Ovary (tissue), 3 donors: ENCODE measurements around the gene KAT6B.

Experiments used
- EP300 ChIP-seq: sonication (generic); formaldehyde crosslinking; IDR thresholded peaks from one replicate; pipeline ENCODE4 v1.6.1; 2017; ENCODE audit warnings: antibody characterized with exemption
- POLR2A ChIP-seq: fragments of 450-650 bp; IDR thresholded peaks from one replicate; pipeline ENCODE4 v1.6.1; 2017; ENCODE audit warnings: antibody characterized with exemption, mild to moderate bottlenecking, moderate library complexity
- TF ChIP-seq, protein P1 (sequence below), 3 donors: fragments of 450-650 bp in 2 of 3; fragments of 200-600 bp in 1 of 3; IDR thresholded peaks; one replicate each; pipeline versions ENCODE4 v1.5.1 to v1.8.0; 2016 to 2022; ENCODE audit warnings: antibody characterized with exemption in 3 of 3, mild to moderate bottlenecking in 1 of 3
- donor health status: DM: no; HTN: no; CAD: no.

DNA sequence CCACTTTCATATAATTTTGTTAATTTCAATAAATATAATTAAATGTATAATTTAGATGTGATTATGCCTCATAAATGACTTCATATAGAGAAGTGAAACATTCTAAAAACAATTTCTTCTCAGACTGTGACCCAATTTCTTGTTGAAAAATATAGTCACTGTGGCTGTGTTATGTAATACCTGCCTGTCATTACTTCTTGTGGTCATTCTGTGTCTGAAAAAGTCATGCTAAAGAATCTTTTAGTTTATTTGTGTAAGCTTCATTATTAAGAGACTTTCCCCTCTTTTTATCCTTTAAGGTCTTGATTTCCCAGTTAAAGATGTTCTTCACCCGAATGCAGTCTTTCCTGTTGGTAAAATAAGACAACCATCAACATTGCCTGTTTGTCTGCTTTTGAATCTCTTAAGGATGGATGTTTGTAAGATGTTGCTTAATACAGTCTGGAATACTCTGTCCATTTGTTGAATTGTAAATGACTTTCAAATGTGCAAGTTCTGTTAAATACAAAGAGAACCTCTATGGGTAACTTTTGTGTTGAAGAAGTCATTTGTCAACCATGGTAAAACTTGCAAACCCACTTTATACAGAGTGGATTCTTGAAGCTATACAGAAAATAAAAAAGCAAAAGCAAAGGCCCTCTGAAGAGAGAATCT, 16.0 kb downstream of the KAT6B start:
- TF ChIP-seq POLR2A (no peak), EP300 (no peak)
- TF ChIP-seq, protein P1, sequence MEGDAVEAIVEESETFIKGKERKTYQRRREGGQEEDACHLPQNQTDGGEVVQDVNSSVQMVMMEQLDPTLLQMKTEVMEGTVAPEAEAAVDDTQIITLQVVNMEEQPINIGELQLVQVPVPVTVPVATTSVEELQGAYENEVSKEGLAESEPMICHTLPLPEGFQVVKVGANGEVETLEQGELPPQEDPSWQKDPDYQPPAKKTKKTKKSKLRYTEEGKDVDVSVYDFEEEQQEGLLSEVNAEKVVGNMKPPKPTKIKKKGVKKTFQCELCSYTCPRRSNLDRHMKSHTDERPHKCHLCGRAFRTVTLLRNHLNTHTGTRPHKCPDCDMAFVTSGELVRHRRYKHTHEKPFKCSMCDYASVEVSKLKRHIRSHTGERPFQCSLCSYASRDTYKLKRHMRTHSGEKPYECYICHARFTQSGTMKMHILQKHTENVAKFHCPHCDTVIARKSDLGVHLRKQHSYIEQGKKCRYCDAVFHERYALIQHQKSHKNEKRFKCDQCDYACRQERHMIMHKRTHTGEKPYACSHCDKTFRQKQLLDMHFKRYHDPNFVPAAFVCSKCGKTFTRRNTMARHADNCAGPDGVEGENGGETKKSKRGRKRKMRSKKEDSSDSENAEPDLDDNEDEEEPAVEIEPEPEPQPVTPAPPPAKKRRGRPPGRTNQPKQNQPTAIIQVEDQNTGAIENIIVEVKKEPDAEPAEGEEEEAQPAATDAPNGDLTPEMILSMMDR (IDR thresholded peaks at IDR 0.05): no peak
